Sigmoid colon (tissue), 7 donors: ENCODE results near the gene MRGPRX2. TPM values are rescaled to one million over a fixed set of nuclear protein-coding genes. Genes with fewer than 3 reads are reported as not detected.

Experiments
- DNase-seq: peaks from one replicate; pipeline ENCODE4 v3.0.0-alpha.2; 2019
- H3K27ac ChIP-seq, 4 donors: fragments of 200-600 bp; sonication (generic); one replicate each; pipeline ENCODE4 v1.5.1; 2016 to 2019; ENCODE audit warnings: mild to moderate bottlenecking in 1 of 4
- H3K27me3 ChIP-seq, 3 donors: fragments of 200-600 bp; sonication (generic); one replicate each; pipeline ENCODE4 v1.5.1; 2019; ENCODE audit warnings: mild to moderate bottlenecking in 1 of 3
- H3K36me3 ChIP-seq, 4 donors: fragments of 200-600 bp; sonication (generic); one replicate each; pipeline ENCODE4 v1.5.1; 2016 to 2019
- H3K4me1 ChIP-seq, 4 donors: fragments of 200-600 bp; sonication (generic); one replicate each; pipeline ENCODE4 v1.5.1; 2017 to 2019
- H3K4me3 ChIP-seq, 4 donors: fragments of 200-600 bp; sonication (generic); one replicate each; pipeline ENCODE4 v1.5.1; 2017 to 2019; ENCODE audit warnings: mild to moderate bottlenecking in 2 of 4, moderate library complexity in 1 of 4
- H3K9me3 ChIP-seq, 4 donors: fragments of 200-600 bp in 3 of 4; sonication (generic) in 3 of 4; one replicate each; pipeline versions ENCODE4 v1.5.1 to v1.6.1; 2013 to 2019
- EP300 ChIP-seq, 4 donors: sonication (generic); formaldehyde crosslinking; IDR thresholded peaks; one replicate each; pipeline ENCODE4 v1.6.1; 2017; ENCODE audit warnings: antibody characterized with exemption in 4 of 4
- POLR2A ChIP-seq, 2 donors: fragments of 450-650 bp; IDR thresholded peaks; one replicate each; pipeline ENCODE4 v1.6.1; 2016; ENCODE audit warnings: antibody characterized with exemption in 2 of 2, mild to moderate bottlenecking in 2 of 2, moderate library complexity in 2 of 2
- POLR2AphosphoS5 ChIP-seq, 4 donors: sonication (generic); formaldehyde crosslinking; IDR thresholded peaks; one replicate each; pipeline ENCODE4 v1.6.1; 2017; ENCODE audit warnings: antibody characterized with exemption in 4 of 4
- WGBS, 2 donors: extraction: QIAGEN DNeasy Blood & Tissue Kit; methylation state at CpG; one replicate each; pipeline ENCODE4 v1.1.7; 2013; 5-methylcytosine and 5-hydroxymethylcytosine counted together
- intact Hi-C: fragments of 100-400 bp; cut with DNase I; formaldehyde crosslinking; loops from one replicate; pipeline ENCODE4 v1.15.1; 2023
- polyA plus RNA-seq, 3 donors: library from polyadenylated mRNA; stranded (reverse); fragments of 200-250 nt; gene quantifications; one replicate each; pipeline ENCODE4 v1.2.3, GENCODE V29; 2013
- total RNA-seq, 4 donors: library from RNA; depleted of rRNA; stranded (reverse); fragments of >200 nt; gene quantifications; one replicate each; pipeline ENCODE4 v1.1.0, GENCODE V29; 2016
- TF ChIP-seq, protein P1 (sequence below), 4 experiments: fragments of 450-650 bp in 3 of 4; fragments of 200-600 bp in 1 of 4; IDR thresholded peaks; one replicate each; pipeline ENCODE4 v1.5.1; 2016 to 2019; ENCODE audit warnings: antibody characterized with exemption in 4 of 4, mild to moderate bottlenecking in 3 of 4, moderate library complexity in 2 of 4
- donor health status: healthy with polysubstance abuse.
- donor health status: Bipolar disorder and iron deficiency.
- donor health status: healthy.

MRGPRX2 gene
- total RNA-seq = not detected
- polyA plus RNA-seq = not detected

DNA sequence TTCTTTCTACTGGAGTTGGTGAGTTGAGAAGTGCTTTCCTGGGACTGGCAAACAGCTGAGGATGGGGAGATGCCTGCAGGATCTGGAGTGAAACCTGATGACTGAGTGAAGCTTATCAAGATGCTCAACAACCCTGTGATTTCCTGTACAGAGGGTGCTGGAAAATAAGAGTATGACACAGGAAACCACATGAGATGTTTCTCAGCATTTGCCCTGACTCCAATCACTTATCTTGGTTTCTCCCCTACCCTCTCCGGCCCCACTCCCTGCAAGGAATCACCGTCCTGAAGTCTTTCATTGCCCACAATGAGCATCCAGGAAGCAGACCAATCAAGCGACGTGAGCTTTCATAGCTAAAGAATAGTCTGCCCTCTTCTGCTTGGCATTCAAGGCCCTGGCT is at the start of gene MRGPRX2:
MRGPRX2 (minus strand) TSS at position 89 of the 400 bp plus-strand sequence. CDS start 4,315 bp downstream, outside the sequence.
- no peaks in the 10 kb centered on the region for H3K9me3 ChIP-seq
- no peaks in the 10 kb centered on the region for H3K4me1 ChIP-seq
- H3K27me3 ChIP-seq = no peaks in the 10 kb centered on the region
- H3K4me3 ChIP-seq = no peak within 1 kb of the TSS
- intact Hi-C loops = no loop called here
- H3K36me3 ChIP-seq = no peaks in the 10 kb centered on the region
- H3K27ac ChIP-seq = no peak within 1 kb of the TSS
- 40 to 75% methylated on average over 4 of the region's 4 CpGs for WGBS, 2 donors
- TF ChIP-seq EP300 (IDR thresholded peaks at IDR 0.05) (no peak), POLR2AphosphoS5 (IDR thresholded peaks at IDR 0.05) (no peak)
- TF ChIP-seq, protein P1, sequence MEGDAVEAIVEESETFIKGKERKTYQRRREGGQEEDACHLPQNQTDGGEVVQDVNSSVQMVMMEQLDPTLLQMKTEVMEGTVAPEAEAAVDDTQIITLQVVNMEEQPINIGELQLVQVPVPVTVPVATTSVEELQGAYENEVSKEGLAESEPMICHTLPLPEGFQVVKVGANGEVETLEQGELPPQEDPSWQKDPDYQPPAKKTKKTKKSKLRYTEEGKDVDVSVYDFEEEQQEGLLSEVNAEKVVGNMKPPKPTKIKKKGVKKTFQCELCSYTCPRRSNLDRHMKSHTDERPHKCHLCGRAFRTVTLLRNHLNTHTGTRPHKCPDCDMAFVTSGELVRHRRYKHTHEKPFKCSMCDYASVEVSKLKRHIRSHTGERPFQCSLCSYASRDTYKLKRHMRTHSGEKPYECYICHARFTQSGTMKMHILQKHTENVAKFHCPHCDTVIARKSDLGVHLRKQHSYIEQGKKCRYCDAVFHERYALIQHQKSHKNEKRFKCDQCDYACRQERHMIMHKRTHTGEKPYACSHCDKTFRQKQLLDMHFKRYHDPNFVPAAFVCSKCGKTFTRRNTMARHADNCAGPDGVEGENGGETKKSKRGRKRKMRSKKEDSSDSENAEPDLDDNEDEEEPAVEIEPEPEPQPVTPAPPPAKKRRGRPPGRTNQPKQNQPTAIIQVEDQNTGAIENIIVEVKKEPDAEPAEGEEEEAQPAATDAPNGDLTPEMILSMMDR (IDR thresholded peaks at IDR 0.05) = no peak
- DNase-seq = no peak

DNA sequence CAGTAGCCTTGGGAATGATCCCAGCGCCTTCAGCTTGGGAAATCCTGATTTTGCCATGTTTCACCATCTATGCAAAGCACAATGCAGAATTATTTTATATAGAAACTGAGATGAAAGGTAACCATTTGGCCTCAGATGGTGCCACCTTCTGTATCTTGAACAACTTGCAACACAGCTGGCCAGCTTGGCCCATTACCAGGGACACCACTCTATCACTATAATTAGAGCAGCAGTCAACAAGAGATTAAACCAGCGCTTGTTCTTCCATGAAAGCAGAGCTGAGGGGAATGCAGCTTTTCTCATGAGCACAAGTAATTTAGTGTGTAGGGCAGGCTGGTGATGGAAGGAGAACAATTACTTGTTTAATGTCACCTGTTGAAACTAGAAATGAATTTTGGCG is 49.8 kb upstream of the MRGPRX2 start:
- TF ChIP-seq, protein P1 (IDR thresholded peaks at IDR 0.05) = no peak
- TF ChIP-seq EP300 (IDR thresholded peaks at IDR 0.05) = no peak
- no peak for TF ChIP-seq POLR2AphosphoS5 (IDR thresholded peaks at IDR 0.05)
- no peak for TF ChIP-seq POLR2A (IDR thresholded peaks at IDR 0.05)
- intact Hi-C loops = loop anchor here (10.0 kb wide), 1 partner anchor 125 kb away; no protein-coding TSS in a partner anchor
- no peaks in the 10 kb centered on the region for H3K36me3 ChIP-seq

DNA sequence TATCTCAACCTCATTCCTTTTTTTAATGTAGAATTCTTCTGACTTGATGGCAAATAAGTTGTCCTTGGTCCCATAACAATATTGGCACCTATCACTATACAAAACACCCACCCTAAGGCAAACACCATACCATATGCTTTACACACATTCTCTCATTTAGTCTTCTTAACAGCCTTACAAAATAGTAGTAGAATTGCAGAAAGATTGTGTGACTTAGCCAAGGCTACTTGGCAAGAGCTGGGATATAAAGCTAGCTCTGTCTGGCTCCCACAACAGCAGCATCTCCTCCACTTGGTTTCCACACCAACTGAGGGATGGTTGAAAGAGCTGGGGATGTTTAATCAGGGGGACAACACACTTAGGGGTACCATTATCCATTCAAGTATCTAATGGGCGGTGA is 46.6 kb upstream of the MRGPRX2 start:
- Histone ChIP-seq H3K4me1 (no peaks in the 10 kb centered on the region), H3K36me3 (no peaks in the 10 kb centered on the region), H3K27me3 (no peaks in the 10 kb centered on the region), H3K9me3 (no peaks in the 10 kb centered on the region), H3K4me3 (no peak overlapping the region), H3K27ac (no peak overlapping the region)
- DNase-seq = no peak
- intact Hi-C loops = no loop called here
- no peak for TF ChIP-seq EP300 (IDR thresholded peaks at IDR 0.05)
- no peak for TF ChIP-seq POLR2A (IDR thresholded peaks at IDR 0.05)
- TF ChIP-seq, protein P1 (IDR thresholded peaks at IDR 0.05) = no peak
- TF ChIP-seq POLR2AphosphoS5 (IDR thresholded peaks at IDR 0.05) = no peak
- WGBS, 2 donors = 96 to 99% methylated on average over 1 of the region's 1 CpG

More for the DNA sequence above, 49.8 kb upstream of the MRGPRX2 start:
- no peak overlapping the region for H3K4me3 ChIP-seq
- no peaks in the 10 kb centered on the region for H3K4me1 ChIP-seq
- no peak for DNase-seq
- WGBS, 2 donors = 62 to 82% methylated on average over 3 of the region's 3 CpGs
- no peaks in the 10 kb centered on the region for H3K27me3 ChIP-seq
- H3K9me3 ChIP-seq = no peaks in the 10 kb centered on the region
- H3K27ac ChIP-seq = no peak overlapping the region

DNA sequence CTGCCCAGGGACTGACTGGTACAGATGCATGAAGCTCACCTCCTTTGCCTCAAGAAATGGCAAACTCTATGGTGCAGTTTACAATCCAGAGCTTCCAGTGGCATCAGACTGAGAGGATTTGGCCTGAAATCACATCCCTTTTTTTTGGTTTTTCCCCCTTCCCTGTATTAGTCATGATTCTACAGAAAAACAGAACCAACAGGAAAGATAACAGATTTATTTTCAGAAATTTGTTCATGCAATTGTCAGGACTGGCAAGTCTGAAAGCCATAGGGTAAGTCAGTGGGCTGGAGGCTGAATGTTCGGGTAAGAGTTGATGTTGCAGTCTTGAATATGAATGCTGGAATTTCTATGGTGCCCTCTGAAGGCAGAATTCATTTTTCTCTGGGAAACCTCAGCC is 44.5 kb upstream of the MRGPRX2 start:
- H3K9me3 ChIP-seq = no peaks in the 10 kb centered on the region
- H3K27ac ChIP-seq = no peak overlapping the region
- WGBS, 2 donors = 91 to 93% methylated on average over 1 of the region's 1 CpG
- H3K27me3 ChIP-seq = no peaks in the 10 kb centered on the region
- no peak for TF ChIP-seq POLR2AphosphoS5 (IDR thresholded peaks at IDR 0.05)
- TF ChIP-seq POLR2A (IDR thresholded peaks at IDR 0.05) = no peak
- no peak for TF ChIP-seq EP300 (IDR thresholded peaks at IDR 0.05)
- TF ChIP-seq, protein P1 (IDR thresholded peaks at IDR 0.05) = no peak
- intact Hi-C loops = no loop called here
- no peaks in the 10 kb centered on the region for H3K4me1 ChIP-seq
- DNase-seq = no peak
- H3K36me3 ChIP-seq = no peaks in the 10 kb centered on the region
- no peak overlapping the region for H3K4me3 ChIP-seq

DNA sequence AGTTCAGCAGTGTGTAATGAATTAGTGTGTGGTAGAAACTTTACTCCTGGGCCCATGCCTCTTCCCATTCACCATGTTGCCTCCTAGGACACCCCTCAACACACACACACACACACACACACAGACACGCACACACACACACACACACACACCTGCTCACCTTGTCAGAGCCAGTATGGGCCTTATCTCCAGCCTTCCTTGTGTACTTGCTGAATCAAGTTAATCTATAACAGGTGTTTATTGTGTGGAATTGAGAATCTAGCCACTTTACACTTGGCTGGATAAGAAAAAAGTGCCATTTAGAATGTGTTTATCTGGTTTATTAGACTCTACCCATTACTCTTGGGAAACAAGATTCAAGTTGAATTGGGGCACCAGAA is 42.0 kb upstream of the MRGPRX2 start:
- Histone ChIP-seq H3K4me3 (no peak overlapping the region), H3K4me1 (no peaks in the 10 kb centered on the region), H3K36me3 (no peaks in the 10 kb centered on the region), H3K9me3 (no peaks in the 10 kb centered on the region), H3K27ac (no peak overlapping the region), H3K27me3 (no peaks in the 10 kb centered on the region)
- no peak for DNase-seq
- 17 to 45% methylated on average over 1 of the region's 1 CpG for WGBS, 2 donors
- intact Hi-C loops = no loop called here
- TF ChIP-seq POLR2AphosphoS5 (IDR thresholded peaks at IDR 0.05) = no peak
- TF ChIP-seq, protein P1 (IDR thresholded peaks at IDR 0.05) = no peak
